KOPT-K1 (cell line): ENCODE data around the gene NDUFAF5.
"Not testable (repeated sequence)": the region's sequence is repeated elsewhere in the genome, so short reads cannot be mapped to it uniquely, and the experiment has no call there.

Source experiments
- H3K27ac ChIP-seq: fragments of 200-600 bp; sonication (generic); 2 replicates; pipeline ENCODE4 v1.5.1; 2016; ENCODE audit warnings: antibody characterized with exemption, mild to moderate bottlenecking, low read depth, low read length; ENCODE audit not compliant: poor library complexity, severe bottlenecking
- H3K36me3 ChIP-seq: fragments of 200-600 bp; sonication (generic); 2 replicates; pipeline ENCODE4 v1.5.1; 2017; ENCODE audit warnings: antibody characterized with exemption, mild to moderate bottlenecking, low read length, moderate library complexity; ENCODE audit not compliant: insufficient read depth
- H3K9me3 ChIP-seq: fragments of 200-600 bp; sonication (generic); 2 replicates; pipeline ENCODE4 v1.5.1; 2017; ENCODE audit warnings: antibody characterized with exemption, low read length, mild to moderate bottlenecking; ENCODE audit not compliant: insufficient read depth, poor library complexity, severe bottlenecking

NDUFAF5 gene

GRCh38 chr20:13760451-13760946 is 24.3 kb upstream of the NDUFAF5 start:
- not testable (repeated sequence) for H3K27ac ChIP-seq, H3K9me3 ChIP-seq
- H3K36me3 ChIP-seq = peaks cover 86% of the 10 kb centered on the region

- peaks cover 25% of the 10 kb centered on the region for H3K9me3 ChIP-seq
- H3K36me3 ChIP-seq = peaks cover 88% of the 10 kb centered on the region
- H3K27ac ChIP-seq = no peak overlapping the region
Measured at GRCh38 chr20:13765299-13765698, 19.5 kb upstream of the NDUFAF5 start.

GRCh38 chr20:13765868-13766416 is 18.9 kb upstream of the NDUFAF5 start:
- peaks cover 25% of the 10 kb centered on the region for H3K9me3 ChIP-seq
- H3K27ac ChIP-seq = no peak overlapping the region
- H3K36me3 ChIP-seq = peaks cover 94% of the 10 kb centered on the region

GRCh38 chr20:13770141-13770540 is 14.7 kb upstream of the NDUFAF5 start:
- Histone ChIP-seq H3K27ac (no peak overlapping the region), H3K36me3 (peaks cover 100% of the 10 kb centered on the region), H3K9me3 (peaks cover 25% of the 10 kb centered on the region)

GRCh38 chr20:13771853-13772453 is 12.9 kb upstream of the NDUFAF5 start:
- Histone ChIP-seq H3K27ac (no peak overlapping the region), H3K36me3 (peaks cover 100% of the 10 kb centered on the region), H3K9me3 (peaks cover 8% of the 10 kb centered on the region)

- Histone ChIP-seq H3K36me3 (peaks cover 100% of the 10 kb centered on the region), H3K27ac (no peak overlapping the region)
Measured at GRCh38 chr20:13772529-13772928, 12.3 kb upstream of the NDUFAF5 start.

GRCh38 chr20:13775867-13776266 is 9.0 kb upstream of the NDUFAF5 start:
- Histone ChIP-seq H3K9me3 (no peaks in the 10 kb centered on the region), H3K27ac (no peak overlapping the region), H3K36me3 (peaks cover 99% of the 10 kb centered on the region)

More at GRCh38 chr20:13772529-13772928, 12.3 kb upstream of the NDUFAF5 start:
- H3K9me3 ChIP-seq = peaks cover 2% of the 10 kb centered on the region

GRCh38 chr20:13777171-13777601 is 7.6 kb upstream of the NDUFAF5 start:
- peaks cover 97% of the 10 kb centered on the region for H3K36me3 ChIP-seq

GRCh38 chr20:13778827-13779226 is 6.0 kb upstream of the NDUFAF5 start:
- Histone ChIP-seq H3K9me3 (no peaks in the 10 kb centered on the region), H3K27ac (no peak overlapping the region), H3K36me3 (peaks cover 89% of the 10 kb centered on the region)

More at GRCh38 chr20:13777171-13777601, 7.6 kb upstream of the NDUFAF5 start:
- H3K9me3 ChIP-seq = no peaks in the 10 kb centered on the region
- no peak overlapping the region for H3K27ac ChIP-seq

- H3K27ac ChIP-seq = no peak overlapping the region
- H3K9me3 ChIP-seq = no peaks in the 10 kb centered on the region
- peaks cover 62% of the 10 kb centered on the region for H3K36me3 ChIP-seq
Measured at GRCh38 chr20:13783528-13783927, 1.3 kb upstream of the NDUFAF5 start.

GRCh38 chr20:13784271-13784892 is 446 bp upstream of the NDUFAF5 start:
- H3K36me3 ChIP-seq = peaks cover 63% of the 10 kb centered on the region
- peak overlapping the region; percentile 80 for H3K27ac ChIP-seq
- H3K9me3 ChIP-seq = no peaks in the 10 kb centered on the region

GRCh38 chr20:13786143-13786828 is 1.5 kb downstream of the NDUFAF5 start:
- Histone ChIP-seq H3K27ac (peak overlapping the region; percentile 38), H3K36me3 (peaks cover 65% of the 10 kb centered on the region), H3K9me3 (no peaks in the 10 kb centered on the region)

- Histone ChIP-seq H3K9me3 (no peaks in the 10 kb centered on the region), H3K27ac (no peak overlapping the region), H3K36me3 (peaks cover 67% of the 10 kb centered on the region)
Measured at GRCh38 chr20:13788167-13788834, 3.5 kb downstream of the NDUFAF5 start.

GRCh38 chr20:13790708-13791107 is 5.9 kb downstream of the NDUFAF5 start:
- Histone ChIP-seq H3K36me3 (peaks cover 91% of the 10 kb centered on the region), H3K27ac (no peak overlapping the region), H3K9me3 (no peaks in the 10 kb centered on the region)
